GM12801 (cell line): ENCODE measurements around the gene TMEM147.

Experiments
- TF ChIP-seq, protein P1 (sequence below): IDR thresholded peaks from one replicate; pipeline ENCODE4 v1.5.1; 2011; ENCODE audit warnings: control low read depth; ENCODE audit not compliant: insufficient read length; ENCODE audit errors: extremely low read depth

The TMEM147 gene

DNA sequence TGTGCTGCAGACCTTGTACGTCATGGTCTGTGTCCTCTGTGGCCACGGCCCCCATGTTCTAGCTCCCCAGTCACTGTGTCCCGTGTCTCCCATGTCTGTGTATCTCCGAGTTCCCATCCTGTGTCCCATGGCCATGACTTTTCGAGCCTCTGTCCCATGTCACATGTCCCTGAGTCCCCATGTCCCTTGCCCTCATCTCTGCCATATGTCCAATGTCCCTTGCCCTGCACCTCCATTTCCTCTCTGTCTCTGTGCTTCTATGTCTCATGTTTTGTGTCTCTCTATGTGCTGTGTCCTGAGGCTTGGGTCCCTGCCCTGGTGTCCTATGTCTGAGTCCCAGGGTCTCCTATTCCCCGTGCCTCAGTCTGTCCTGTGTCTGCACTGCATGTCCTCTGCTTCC lies 16.0 kb downstream of the TMEM147 start:
- TF ChIP-seq, protein P1, sequence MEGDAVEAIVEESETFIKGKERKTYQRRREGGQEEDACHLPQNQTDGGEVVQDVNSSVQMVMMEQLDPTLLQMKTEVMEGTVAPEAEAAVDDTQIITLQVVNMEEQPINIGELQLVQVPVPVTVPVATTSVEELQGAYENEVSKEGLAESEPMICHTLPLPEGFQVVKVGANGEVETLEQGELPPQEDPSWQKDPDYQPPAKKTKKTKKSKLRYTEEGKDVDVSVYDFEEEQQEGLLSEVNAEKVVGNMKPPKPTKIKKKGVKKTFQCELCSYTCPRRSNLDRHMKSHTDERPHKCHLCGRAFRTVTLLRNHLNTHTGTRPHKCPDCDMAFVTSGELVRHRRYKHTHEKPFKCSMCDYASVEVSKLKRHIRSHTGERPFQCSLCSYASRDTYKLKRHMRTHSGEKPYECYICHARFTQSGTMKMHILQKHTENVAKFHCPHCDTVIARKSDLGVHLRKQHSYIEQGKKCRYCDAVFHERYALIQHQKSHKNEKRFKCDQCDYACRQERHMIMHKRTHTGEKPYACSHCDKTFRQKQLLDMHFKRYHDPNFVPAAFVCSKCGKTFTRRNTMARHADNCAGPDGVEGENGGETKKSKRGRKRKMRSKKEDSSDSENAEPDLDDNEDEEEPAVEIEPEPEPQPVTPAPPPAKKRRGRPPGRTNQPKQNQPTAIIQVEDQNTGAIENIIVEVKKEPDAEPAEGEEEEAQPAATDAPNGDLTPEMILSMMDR, result no peak

DNA sequence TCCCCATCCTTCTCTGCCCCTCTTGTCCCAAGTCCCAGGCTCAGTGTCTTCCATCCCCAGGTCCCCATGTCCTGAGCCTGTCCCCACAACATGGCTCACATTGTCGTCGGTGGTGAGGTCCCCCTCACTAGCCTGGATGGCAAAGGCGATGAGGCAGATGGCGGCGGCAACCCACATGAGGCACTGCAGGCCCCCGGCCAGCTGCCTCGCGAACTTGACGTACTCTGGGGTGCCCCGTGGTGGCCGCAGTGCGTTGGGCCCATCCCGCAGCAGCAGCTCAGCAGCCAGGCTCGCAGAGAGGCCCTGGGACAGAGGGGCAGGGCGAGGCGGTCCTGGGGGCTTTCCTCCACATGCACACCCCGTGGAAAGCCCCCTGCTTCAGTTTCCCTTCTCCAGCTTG lies 16.9 kb downstream of the TMEM147 start:
- TF ChIP-seq, protein P1, result no peak

DNA sequence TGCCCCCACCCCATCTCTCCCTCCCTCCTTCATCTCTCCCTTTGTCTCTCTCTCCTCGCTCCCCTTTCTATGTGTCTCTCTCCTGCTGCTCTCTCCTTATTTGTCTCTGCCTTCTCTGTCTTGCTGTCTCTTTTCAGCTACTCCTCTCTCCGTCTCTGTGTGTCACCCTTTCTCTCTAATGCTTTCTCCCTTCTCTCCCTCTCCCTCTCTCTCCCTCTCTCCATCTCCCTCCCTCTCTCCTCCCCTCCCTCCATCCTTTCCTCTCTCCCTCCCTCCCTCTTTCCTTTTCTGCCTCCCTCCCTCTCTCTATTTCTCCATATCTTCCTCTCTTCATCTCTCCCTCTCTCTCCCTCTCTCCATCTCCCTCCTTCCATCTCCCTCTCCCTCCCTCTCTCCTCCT lies 17.4 kb downstream of the TMEM147 start:
- TF ChIP-seq, protein P1, result no peak

DNA sequence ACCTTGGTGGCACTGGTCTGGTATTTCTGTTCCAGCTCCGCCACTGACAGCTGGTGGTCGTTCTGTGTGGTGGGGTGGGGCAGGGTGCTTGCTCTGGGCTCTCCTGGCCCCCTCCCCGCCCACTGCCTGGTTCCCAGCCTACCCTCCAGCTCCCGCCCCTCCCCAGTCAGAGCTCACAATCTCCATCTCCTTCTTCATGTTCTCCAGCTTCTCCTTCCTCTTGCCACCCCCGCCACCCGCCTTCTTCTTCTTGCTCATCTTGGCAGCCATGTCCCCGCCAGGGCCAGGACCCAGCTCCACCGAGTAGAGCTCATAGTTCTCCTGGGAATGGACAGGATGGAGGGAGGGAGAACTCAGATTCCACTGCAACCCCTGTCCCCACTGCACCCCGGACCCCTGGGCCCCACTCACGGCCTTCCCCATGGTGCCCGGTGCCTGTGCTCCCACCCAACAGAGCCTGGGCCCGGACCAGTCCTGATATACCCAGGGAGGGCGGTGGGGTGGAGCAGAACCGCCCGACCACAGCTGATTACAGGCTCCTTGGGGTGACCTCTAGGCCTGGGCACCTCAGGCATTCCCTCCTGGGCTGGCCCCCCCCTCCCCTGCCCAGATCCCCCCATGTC lies 17.9 kb downstream of the TMEM147 start, which contains the start of gene ATP4A:
Gene ATP4A (minus strand): TSS at position 452 of the 623 bp plus-strand sequence. CDS start 29 bp downstream, at position 423.
- TF ChIP-seq, protein P1, result no peak

DNA sequence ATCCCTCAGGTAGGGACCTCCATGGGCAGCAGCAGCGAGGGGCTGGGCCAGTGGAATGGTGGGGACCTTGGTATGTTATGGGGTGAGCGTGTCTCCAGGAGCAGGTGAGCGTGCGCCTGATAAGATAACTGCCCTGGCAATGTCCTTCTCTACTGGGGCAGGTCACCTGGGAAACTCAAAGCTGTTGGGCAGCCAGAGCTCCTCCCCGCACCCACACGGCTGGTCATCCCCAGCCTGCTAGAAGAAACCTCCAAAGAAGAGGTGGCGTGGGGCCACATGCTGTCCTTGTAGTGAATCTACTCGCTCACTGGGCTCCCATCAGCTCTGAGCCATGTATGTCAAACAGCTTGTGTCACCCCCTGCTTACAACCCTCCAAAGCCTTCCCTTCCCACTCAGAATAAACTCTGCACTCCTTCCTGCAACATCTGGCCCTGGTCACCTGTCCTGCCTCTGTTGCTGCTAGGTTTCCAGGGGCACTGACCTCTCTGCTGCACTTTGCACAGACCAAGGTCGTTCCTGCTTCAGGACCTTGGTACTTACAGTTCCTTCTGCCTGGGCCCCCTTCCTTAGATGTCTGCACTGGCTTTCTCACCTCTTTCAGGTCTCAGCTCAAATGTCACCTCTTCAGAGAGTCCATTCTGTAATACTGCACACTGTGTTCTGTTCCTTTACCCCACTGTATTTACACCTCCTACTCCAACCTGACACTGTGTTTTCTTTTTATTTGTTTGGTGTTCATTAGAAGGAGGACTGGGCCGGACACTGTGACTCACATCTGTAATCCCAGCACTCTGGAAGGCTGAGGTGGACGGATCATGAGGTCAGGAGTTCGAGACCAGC lies 19.8 kb downstream of the TMEM147 start:
- TF ChIP-seq, protein P1, result no peak

DNA sequence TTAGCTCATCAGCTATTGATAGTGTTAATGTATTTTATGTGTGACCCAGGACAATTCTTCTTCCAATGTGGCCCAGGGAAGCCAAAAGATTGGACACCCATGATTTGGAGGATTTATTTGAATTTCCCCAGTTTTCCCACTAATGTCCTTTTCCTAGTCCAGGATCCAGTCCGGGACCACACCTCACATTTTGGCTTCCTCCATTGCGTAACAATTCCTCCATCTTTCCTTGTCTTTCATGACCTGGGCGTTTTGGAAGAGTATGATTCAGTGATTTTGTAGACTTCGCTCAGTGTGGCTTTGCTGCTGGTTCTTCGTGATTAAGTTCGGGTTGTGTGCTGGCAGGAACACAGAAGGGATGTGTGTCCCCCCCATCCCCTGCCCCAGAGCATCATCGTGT lies 21.3 kb downstream of the TMEM147 start:
- TF ChIP-seq, protein P1, result no peak

DNA sequence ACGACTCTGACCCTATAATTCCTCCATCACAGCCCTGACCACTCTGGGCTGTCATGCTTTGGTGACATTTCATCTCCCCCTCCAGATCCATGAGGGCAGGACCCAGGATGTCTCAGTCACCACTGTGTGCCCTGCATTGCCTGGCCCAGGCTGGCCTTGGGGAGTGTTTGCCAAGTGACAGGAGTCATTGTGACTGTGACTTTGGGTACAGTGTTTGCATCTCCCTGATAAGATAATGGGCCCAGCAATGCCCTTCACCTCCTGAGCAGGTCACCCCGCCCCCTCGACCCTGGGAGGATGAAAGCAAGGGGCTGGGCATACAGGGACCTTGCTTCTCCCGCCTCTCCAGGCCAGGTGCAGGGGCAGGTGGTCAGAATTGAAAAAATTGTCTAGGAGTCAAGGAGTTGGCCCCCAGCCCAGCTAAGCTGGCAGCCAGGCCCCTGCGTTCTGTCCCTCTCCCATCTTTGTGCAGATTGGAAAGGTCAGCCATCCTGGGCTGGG lies 23.9 kb downstream of the TMEM147 start:
- TF ChIP-seq, protein P1, result no peak
